NCI-H2196 (cell line): ENCODE data around the gene PIBF1.
"Not testable (repeated sequence)": the region's sequence is repeated elsewhere in the genome, so short reads cannot be mapped to it uniquely, and the experiment has no call there.

Experiments
- DNase-seq: peaks from one replicate; lab custom pipeline; 2025; ENCODE audit not compliant: unreplicated experiment; lab: John Stamatoyannopoulos, UW

PIBF1 gene

GRCh38 chr13:72901546-72901945 lies 119.6 kb downstream of the PIBF1 start:
- not testable (repeated sequence) for DNase-seq

GRCh38 chr13:72908416-72908815 lies 126.5 kb downstream of the PIBF1 start:
- no peak for DNase-seq

- DNase-seq: no peak
Measured at GRCh38 chr13:72911981-72912380, 130.0 kb downstream of the PIBF1 start.

- no peak for DNase-seq
Measured at GRCh38 chr13:72920097-72920496, 138.2 kb downstream of the PIBF1 start.

GRCh38 chr13:72931311-72931710 lies 149.4 kb downstream of the PIBF1 start:
- DNase-seq: no peak

- no peak for DNase-seq
Measured at GRCh38 chr13:72932250-72932649, 150.3 kb downstream of the PIBF1 start.

- not testable (repeated sequence) for DNase-seq
Measured at GRCh38 chr13:72946267-72946666, 164.3 kb downstream of the PIBF1 start.

- DNase-seq: no peak
Measured at GRCh38 chr13:72952529-72953141, 170.7 kb downstream of the PIBF1 start.

- no peak for DNase-seq
Measured at GRCh38 chr13:72953391-72953965, 171.5 kb downstream of the PIBF1 start.

- DNase-seq: no peak
Measured at GRCh38 chr13:72959643-72960042, 177.7 kb downstream of the PIBF1 start.

GRCh38 chr13:72960114-72960513 lies 178.2 kb downstream of the PIBF1 start:
- no peak for DNase-seq

GRCh38 chr13:72960541-72960940 lies 178.6 kb downstream of the PIBF1 start:
- DNase-seq: peak; percentile 32

- no peak for DNase-seq
Measured at GRCh38 chr13:72963762-72964161, 181.8 kb downstream of the PIBF1 start.

GRCh38 chr13:72970301-72970880 lies 188.5 kb downstream of the PIBF1 start:
- DNase-seq: no peak

- no peak for DNase-seq
Measured at GRCh38 chr13:72970956-72971355, 189.0 kb downstream of the PIBF1 start.

GRCh38 chr13:72973234-72973633 lies 191.3 kb downstream of the PIBF1 start:
- no peak for DNase-seq

GRCh38 chr13:72983085-72983768 lies 201.3 kb downstream of the PIBF1 start:
- DNase-seq: no peak

- no peak for DNase-seq
Measured at GRCh38 chr13:72985610-72986009, 203.7 kb downstream of the PIBF1 start.

- no peak for DNase-seq
Measured at GRCh38 chr13:72986197-72986596, 204.3 kb downstream of the PIBF1 start.

- DNase-seq: no peak
Measured at GRCh38 chr13:72990953-72991352, 209.0 kb downstream of the PIBF1 start.

GRCh38 chr13:72998012-72998411 lies 216.1 kb downstream of the PIBF1 start:
- DNase-seq: no peak

- no peak for DNase-seq
Measured at GRCh38 chr13:73000027-73000674, 218.2 kb downstream of the PIBF1 start.
